H9 (cell line): Measurements from ENCODE around the gene ODAD4. TPM values are rescaled to one million over a fixed set of nuclear protein-coding genes. Genes with fewer than 3 reads are reported as not detected.

ENCODE experiments used
- DNase-seq: peaks from one replicate; pipeline ENCODE4 v3.0.0-alpha.2; 2017
- H2AFZ ChIP-seq: one replicate; pipeline ENCODE4 v1.6.1; 2013; ENCODE audit warnings: mild to moderate bottlenecking, low read length, control low read depth, moderate library complexity
- H2AK5ac ChIP-seq: 2 replicates; pipeline ENCODE4 v1.6.1; 2013; ENCODE audit warnings: low read length, control low read depth, mixed read lengths; ENCODE audit not compliant: insufficient read length
- H2BK120ac ChIP-seq: one replicate; pipeline ENCODE4 v1.6.1; 2013; ENCODE audit warnings: low read depth, mild to moderate bottlenecking, low read length, control low read depth, inconsistent platforms; ENCODE audit not compliant: poor library complexity, severe bottlenecking
- H2BK12ac ChIP-seq: 2 replicates; pipeline ENCODE4 v1.6.1; 2013; ENCODE audit warnings: low read length, control low read depth, mixed read lengths, low read depth; ENCODE audit not compliant: insufficient read length
- H2BK15ac ChIP-seq: 2 replicates; pipeline ENCODE4 v1.6.1; 2013; ENCODE audit warnings: low read depth, low read length, control low read depth
- H2BK20ac ChIP-seq: one replicate; pipeline ENCODE4 v1.6.1; 2013; ENCODE audit warnings: low read depth, mild to moderate bottlenecking, low read length, control low read depth, inconsistent platforms; ENCODE audit not compliant: poor library complexity, severe bottlenecking
- H2BK5ac ChIP-seq: 2 replicates; pipeline ENCODE4 v1.6.1; 2013; ENCODE audit warnings: low read length, control low read depth, mixed read lengths; ENCODE audit not compliant: insufficient read length
- H3K14ac ChIP-seq: 2 replicates; pipeline ENCODE4 v1.6.1; 2013; ENCODE audit warnings: low read length, control low read depth; ENCODE audit not compliant: insufficient read depth
- H3K18ac ChIP-seq: 2 replicates; pipeline ENCODE4 v1.6.1; 2013; ENCODE audit warnings: low read depth, mild to moderate bottlenecking, mixed read lengths, low read length, control low read depth; ENCODE audit not compliant: insufficient read length
- H3K23ac ChIP-seq: 2 replicates; pipeline ENCODE4 v1.6.1; 2013; ENCODE audit warnings: low read length, control low read depth, mixed read lengths, low read depth; ENCODE audit not compliant: insufficient read length
- H3K23me2 ChIP-seq: 2 replicates; pipeline ENCODE4 v1.6.1; 2013; ENCODE audit warnings: low read depth, mild to moderate bottlenecking, mixed read lengths, low read length, control low read depth; ENCODE audit not compliant: insufficient read length, poor library complexity, severe bottlenecking
- H3K27ac ChIP-seq: 2 replicates; pipeline ENCODE4 v1.5.1; 2013; ENCODE audit warnings: low read length, control low read depth, mixed read lengths, low read depth; ENCODE audit not compliant: insufficient read length
- H3K27me3 ChIP-seq: 2 replicates; pipeline ENCODE4 v1.6.1; 2013; ENCODE audit warnings: low read length, control low read depth, inconsistent platforms; ENCODE audit not compliant: insufficient read depth
- H3K4ac ChIP-seq: 2 replicates; pipeline ENCODE4 v1.6.1; 2013; ENCODE audit warnings: low read depth, mild to moderate bottlenecking, control low read depth, inconsistent platforms, low read length, moderate library complexity
- H3K4me1 ChIP-seq: 2 replicates; pipeline ENCODE4 v1.6.1; 2013; ENCODE audit warnings: low read length, control low read depth, inconsistent platforms; ENCODE audit not compliant: insufficient read depth
- H3K4me2 ChIP-seq: 2 replicates; pipeline ENCODE4 v1.6.1; 2013; ENCODE audit warnings: low read length, control low read depth, mixed read lengths; ENCODE audit not compliant: insufficient read length, insufficient read depth
- H3K56ac ChIP-seq: 2 replicates; pipeline ENCODE4 v1.6.1; 2013; ENCODE audit warnings: low read depth, mild to moderate bottlenecking, mixed read lengths, low read length, control low read depth; ENCODE audit not compliant: insufficient read length
- H3K79me1 ChIP-seq: 2 replicates; pipeline ENCODE4 v1.6.1; 2013; ENCODE audit warnings: low read depth, mild to moderate bottlenecking, moderate library complexity, low read length, control low read depth, inconsistent platforms; ENCODE audit not compliant: insufficient read depth, poor library complexity, severe bottlenecking
- H3K79me2 ChIP-seq: 2 replicates; pipeline ENCODE4 v1.6.1; 2013; ENCODE audit warnings: low read length, control low read depth, inconsistent platforms; ENCODE audit not compliant: insufficient read depth
- H3K9ac ChIP-seq: 2 replicates; pipeline ENCODE4 v1.6.1; 2013; ENCODE audit warnings: low read length, control low read depth, mixed read lengths; ENCODE audit not compliant: insufficient read length; ENCODE audit errors: extremely low read depth
- H3K9me3 ChIP-seq: one replicate; pipeline ENCODE4 v1.6.1; 2013; ENCODE audit warnings: low read depth, low read length, inconsistent platforms; ENCODE audit not compliant: control insufficient read depth
- H3T11ph ChIP-seq: one replicate; pipeline ENCODE4 v1.6.1; 2013; ENCODE audit warnings: mild to moderate bottlenecking, low read length, control low read depth, inconsistent platforms
- H4K20me1 ChIP-seq: one replicate; pipeline ENCODE4 v1.6.1; 2013; ENCODE audit not compliant: control insufficient read depth, insufficient read length, insufficient read depth
- H4K5ac ChIP-seq: 2 replicates; pipeline ENCODE4 v1.6.1; 2013; ENCODE audit warnings: low read depth, mild to moderate bottlenecking, mixed read lengths, low read length, control low read depth; ENCODE audit not compliant: insufficient read length
- H4K8ac ChIP-seq: replicated peaks from 2 replicates; pipeline ENCODE4 v1.6.1; 2013; ENCODE audit warnings: low read length, control low read depth, mixed read lengths, low read depth; ENCODE audit not compliant: insufficient read length
- H4K91ac ChIP-seq: 2 replicates; pipeline ENCODE4 v1.6.1; 2013; ENCODE audit warnings: low read depth, mild to moderate bottlenecking, moderate library complexity, mixed read lengths, low read length, control low read depth; ENCODE audit not compliant: insufficient read length
- H3K27ac Mint-ChIP-seq, 3 experiments: 2 replicates in 2 of 3; 3 replicates in 1 of 3; pipeline ENCODE4 v1.8.0; 2020 to 2021; ENCODE audit warnings: mixed read lengths in 3 of 3, mild to moderate bottlenecking in 1 of 3, moderate library complexity in 1 of 3
- H3K27me3 Mint-ChIP-seq: 2 replicates; pipeline ENCODE4 v1.8.0; 2021; ENCODE audit warnings: low read depth, mild to moderate bottlenecking, moderate library complexity, mixed read lengths
- H3K36me3 Mint-ChIP-seq, 3 experiments: 2 replicates in 2 of 3; 3 replicates in 1 of 3; pipeline ENCODE4 v1.8.0; 2020 to 2021; ENCODE audit warnings: low read depth in 3 of 3, mixed read lengths in 3 of 3; ENCODE audit not compliant: insufficient read depth in 1 of 3
- H3K4me1 Mint-ChIP-seq, 2 experiments: 2 replicates each; pipeline ENCODE4 v1.8.0; 2020; ENCODE audit warnings: mixed read lengths in 2 of 2
- H3K4me3 Mint-ChIP-seq, 2 experiments: 2 replicates in 1 of 2; 3 replicates in 1 of 2; pipeline ENCODE4 v1.8.0; 2020 to 2021; ENCODE audit warnings: mild to moderate bottlenecking in 2 of 2, mixed read lengths in 2 of 2, moderate library complexity in 1 of 2
- H3K9me3 Mint-ChIP-seq, 2 experiments: 2 replicates in 1 of 2; 3 replicates in 1 of 2; pipeline ENCODE4 v1.8.0; 2020; ENCODE audit warnings: mild to moderate bottlenecking in 2 of 2, mixed read lengths in 2 of 2, moderate library complexity in 1 of 2
- WGBS: extraction: QIAGEN DNeasy Blood & Tissue Kit; methylation state at CpG from one replicate; pipeline ENCODE4 v1.1.7; 2013; ENCODE audit warnings: missing lambda C conversion rate, low lambda C conversion rate, mixed read lengths; ENCODE audit not compliant: insufficient read length; ENCODE audit errors: extremely low coverage; 5-methylcytosine and 5-hydroxymethylcytosine counted together
- total RNA-seq: library from RNA; stranded (reverse); gene quantifications from 2 replicates; pipeline ENCODE4 v1.2.1, GENCODE V29; 2021
- TF ChIP-seq, protein P1 (sequence below): fragments of 200-600 bp; sonication (generic); conservative IDR thresholded peaks from 3 replicates; pipeline ENCODE4 v1.8.0; 2021; ENCODE audit warnings: antibody characterized with exemption, mild to moderate bottlenecking

ODAD4 gene
- total RNA-seq, 1 experiment from 2014 or later, result 2.1 TPM

- TF ChIP-seq, protein P1, sequence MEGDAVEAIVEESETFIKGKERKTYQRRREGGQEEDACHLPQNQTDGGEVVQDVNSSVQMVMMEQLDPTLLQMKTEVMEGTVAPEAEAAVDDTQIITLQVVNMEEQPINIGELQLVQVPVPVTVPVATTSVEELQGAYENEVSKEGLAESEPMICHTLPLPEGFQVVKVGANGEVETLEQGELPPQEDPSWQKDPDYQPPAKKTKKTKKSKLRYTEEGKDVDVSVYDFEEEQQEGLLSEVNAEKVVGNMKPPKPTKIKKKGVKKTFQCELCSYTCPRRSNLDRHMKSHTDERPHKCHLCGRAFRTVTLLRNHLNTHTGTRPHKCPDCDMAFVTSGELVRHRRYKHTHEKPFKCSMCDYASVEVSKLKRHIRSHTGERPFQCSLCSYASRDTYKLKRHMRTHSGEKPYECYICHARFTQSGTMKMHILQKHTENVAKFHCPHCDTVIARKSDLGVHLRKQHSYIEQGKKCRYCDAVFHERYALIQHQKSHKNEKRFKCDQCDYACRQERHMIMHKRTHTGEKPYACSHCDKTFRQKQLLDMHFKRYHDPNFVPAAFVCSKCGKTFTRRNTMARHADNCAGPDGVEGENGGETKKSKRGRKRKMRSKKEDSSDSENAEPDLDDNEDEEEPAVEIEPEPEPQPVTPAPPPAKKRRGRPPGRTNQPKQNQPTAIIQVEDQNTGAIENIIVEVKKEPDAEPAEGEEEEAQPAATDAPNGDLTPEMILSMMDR, result no peak
- no peak overlapping the region for H4K91ac ChIP-seq
- H4K5ac ChIP-seq, result no peak overlapping the region
- no peak overlapping the region for H2AFZ ChIP-seq
- no peak overlapping the region for H3T11ph ChIP-seq
- H3K23me2 ChIP-seq, result peaks cover 11% of the 10 kb centered on the region
- H2BK5ac ChIP-seq, result peak overlapping the region; percentile 14
- peak overlapping the region; percentile 88 to 90 for H3K4me3 Mint-ChIP-seq
- H3K14ac ChIP-seq, result peak overlapping the region; percentile 72
- H3K4me1 Mint-ChIP-seq, result peaks cover 36 to 43% of the 10 kb centered on the region in 2 experiments
- H3K23ac ChIP-seq, result no peak overlapping the region
- peaks cover 3% of the 10 kb centered on the region for H4K20me1 ChIP-seq
- H3K4ac ChIP-seq, result no peak overlapping the region
- peak; percentile 92 for DNase-seq
- peak overlapping the region; percentile 86 for H3K4me2 ChIP-seq
- no peak overlapping the region for H4K8ac ChIP-seq
- H3K79me2 ChIP-seq, result peaks cover 39% of the 10 kb centered on the region
- no peak overlapping the region for H2BK20ac ChIP-seq
- H3K9me3 Mint-ChIP-seq, result no peaks in the 10 kb centered on the region
- peaks cover 8% of the 10 kb centered on the region; the same call in 1 of the 2 replicates for H3K4me1 ChIP-seq
- no peak overlapping the region for H2BK15ac ChIP-seq
- H2AK5ac ChIP-seq, result no peak overlapping the region
- H3K79me1 ChIP-seq, result peaks cover 7% of the 10 kb centered on the region
- no peak overlapping the region for H2BK12ac ChIP-seq
- H3K56ac ChIP-seq, result no peak overlapping the region
- WGBS, result no CpG with 5 or more reads among the region's 33 CpGs
- no peaks in the 10 kb centered on the region for H3K27me3 ChIP-seq
- H2BK120ac ChIP-seq, result no peak overlapping the region
- peak overlapping the region; percentile 46 to 96 (median 94) for H3K27ac Mint-ChIP-seq
- peak overlapping the region; percentile 24 for H3K18ac ChIP-seq
- H3K36me3 Mint-ChIP-seq, result peaks cover 4 to 13% (median 12%) of the 10 kb centered on the region in 3 experiments; a peak in 5 of 7 replicates
- H3K9ac ChIP-seq, result peak overlapping the region; percentile 71
- H3K27ac ChIP-seq, result peak overlapping the region; percentile 40
- H3K9me3 ChIP-seq, result no peaks in the 10 kb centered on the region
- H3K27me3 Mint-ChIP-seq, result no peaks in the 10 kb centered on the region
Measured at GRCh38 chr17:41919165-41919817, 11.1 kb upstream of the ODAD4 start.
